Aorta (tissue), 5 donors: Measurements from ENCODE around the gene MTFP1. TPM values are rescaled to one million over a fixed set of nuclear protein-coding genes. Genes with fewer than 3 reads are reported as not detected.

Experiments used
- ATAC-seq: fragments of 200-7000 bp; cut with Tn5 transposase; one replicate; pipeline ENCODE4 v1.9.1; 2022; ENCODE audit warnings: moderate library complexity; ENCODE audit not compliant: low FRiP score
- DNase-seq, 2 donors: peaks; one replicate each; pipeline ENCODE4 v3.0.0-alpha.2; 2020
- H3K27ac ChIP-seq, 2 donors: one replicate each; pipeline ENCODE4 v1.5.1; 2013; ENCODE audit warnings: low read length in 2 of 2, mild to moderate bottlenecking in 2 of 2, moderate library complexity in 2 of 2, control low read depth in 1 of 2, inconsistent platforms in 1 of 2, low read depth in 1 of 2
- H3K27me3 ChIP-seq, 2 donors: one replicate each; pipeline ENCODE4 v1.6.1; 2013; ENCODE audit warnings: control low read depth in 1 of 2, low read length in 1 of 2, mild to moderate bottlenecking in 1 of 2, moderate library complexity in 1 of 2; ENCODE audit not compliant: insufficient read depth in 2 of 2, control insufficient read depth in 1 of 2
- H3K36me3 ChIP-seq, 2 donors: one replicate each; pipeline ENCODE4 v1.6.1; 2013; ENCODE audit warnings: control low read depth in 1 of 2, low read length in 1 of 2, mild to moderate bottlenecking in 1 of 2; ENCODE audit not compliant: insufficient read depth in 2 of 2, control insufficient read depth in 1 of 2
- H3K4me1 ChIP-seq, 2 donors: one replicate each; pipeline ENCODE4 v1.6.1; 2013; ENCODE audit warnings: low read length in 2 of 2, control low read depth in 1 of 2, mild to moderate bottlenecking in 1 of 2, moderate library complexity in 1 of 2; ENCODE audit not compliant: insufficient read depth in 2 of 2, control insufficient read depth in 1 of 2
- H3K4me3 ChIP-seq, 2 donors: one replicate each; pipeline ENCODE4 v1.5.1; 2013; ENCODE audit warnings: low read length in 2 of 2, control low read depth in 1 of 2, mild to moderate bottlenecking in 1 of 2
- H3K9me3 ChIP-seq: one replicate; pipeline ENCODE4 v1.6.1; 2013; ENCODE audit warnings: mild to moderate bottlenecking, low read length; ENCODE audit not compliant: control insufficient read depth
- WGBS, 2 donors: extraction: QIAGEN DNeasy Blood & Tissue Kit; methylation state at CpG; one replicate each; pipeline ENCODE4 v1.1.7; 2013; 5-methylcytosine and 5-hydroxymethylcytosine counted together
- intact Hi-C, 2 donors: fragments of 100-400 bp; cut with DNase I; formaldehyde crosslinking; loops; one replicate each; pipeline versions ENCODE4 v1.14.2 to v1.15.0; 2022
- polyA plus RNA-seq, 2 donors: library from polyadenylated mRNA; stranded (reverse); fragments of 200-250 nt; gene quantifications; one replicate each; pipeline ENCODE4 v1.2.3, GENCODE V29; 2013
- total RNA-seq, 2 donors: library from RNA; stranded (reverse); fragmentation: NEBNext Ultra II Directional; extraction: Animal tissue kit (Norgen Biotek cat#: 25700); gene quantifications; one replicate each; pipeline ENCODE4 v1.2.1, GENCODE V29; 2021
- donor health status: healthy with polysubstance abuse.
- donor health status: Bipolar disorder and iron deficiency.
- donor health status: DM: no; HTN: no; CAD: no.
- donor health status: DM: no; HTN: no; CAD: no.
- donor health status: DM: yes; HTN: yes; CAD: no.

MTFP1 gene
- total and polyA plus RNA-seq, 4 donors = 4.0 to 6.8 (median 4.3) TPM

GRCh38 chr22:30471616-30472318, 46.2 kb downstream of the MTFP1 start, which contains the start of gene SEC14L3:
SEC14L3 (minus strand) TSS chr22:30472017; CDS start chr22:30471958, 59 bp downstream.
- Histone ChIP-seq H3K27me3 (peaks cover 0 to 2% of the 10 kb centered on the region in 2 donors), H3K4me3 (no peak within 1 kb of the TSS), H3K4me1 (no peaks in the 10 kb centered on the region), H3K27ac (no peak within 1 kb of the TSS), H3K9me3 (no peaks in the 10 kb centered on the region), H3K36me3 (no peaks in the 10 kb centered on the region)
- ATAC-seq = no peak
- intact Hi-C loops = loop anchor here in 1 of 2 donors (2.0 kb wide), 1 partner anchor 25 kb away; no protein-coding TSS in a partner anchor
- no peak for DNase-seq
- WGBS, 2 donors = 58% methylated on average over 13 of the region's 13 CpGs

GRCh38 chr22:30472994-30473720, 47.6 kb downstream of the MTFP1 start:
- no peak for DNase-seq
- no peaks in the 10 kb centered on the region for H3K4me1 ChIP-seq
- H3K27me3 ChIP-seq = peaks cover 0 to 2% of the 10 kb centered on the region in 2 donors
- ATAC-seq = no peak
- intact Hi-C loops = loop anchor here in 1 of 2 donors (2.0 kb wide), 1 partner anchor 24 kb away; no protein-coding TSS in a partner anchor
- WGBS, 2 donors = 66 to 68% methylated on average over 4 of the region's 4 CpGs
- H3K36me3 ChIP-seq = no peaks in the 10 kb centered on the region
- H3K27ac ChIP-seq = no peak overlapping the region
- no peaks in the 10 kb centered on the region for H3K9me3 ChIP-seq
- H3K4me3 ChIP-seq = no peak overlapping the region

- no peaks in the 10 kb centered on the region for H3K9me3 ChIP-seq
- H3K4me3 ChIP-seq = no peak overlapping the region
- intact Hi-C loops = no loop called here
- H3K4me1 ChIP-seq = no peaks in the 10 kb centered on the region
- ATAC-seq = no peak
- WGBS, 2 donors = 90 to 98% methylated on average over 4 of the region's 4 CpGs
- H3K27ac ChIP-seq = no peak overlapping the region
- H3K36me3 ChIP-seq = no peaks in the 10 kb centered on the region
- DNase-seq = no peak
- peaks cover 0 to 2% of the 10 kb centered on the region in 2 donors for H3K27me3 ChIP-seq
These were observed 48.6 kb downstream of the MTFP1 start for GRCh38 chr22:30474121-30474520.

GRCh38 chr22:30474683-30475424, 49.3 kb downstream of the MTFP1 start:
- H3K4me3 ChIP-seq = no peak overlapping the region
- no peak overlapping the region for H3K27ac ChIP-seq
- H3K9me3 ChIP-seq = no peaks in the 10 kb centered on the region
- ATAC-seq (no peak), DNase-seq (no peak)
- WGBS, 2 donors = 51 to 53% methylated on average over 6 of the region's 6 CpGs
- no peaks in the 10 kb centered on the region for H3K36me3 ChIP-seq
- no peaks in the 10 kb centered on the region for H3K4me1 ChIP-seq
- peaks cover 0 to 2% of the 10 kb centered on the region in 2 donors for H3K27me3 ChIP-seq
- intact Hi-C loops = no loop called here

Other genes with a start within 250 kb of the MTFP1 start
- gene LIF, start 179.0 kb upstream of the MTFP1 start, total RNA-seq = 1 to 10 TPM; 4.5 to 6.6 TPM
- 1 to 10 TPM; 1.3 to 2.3 TPM for gene LIF, start 179.0 kb upstream of the MTFP1 start, polyA plus RNA-seq
- 1 to 10 TPM; 1.4 to 3.9 TPM for gene OSM, start 158.9 kb upstream of the MTFP1 start, total RNA-seq
- gene OSM, start 158.9 kb upstream of the MTFP1 start, polyA plus RNA-seq = 1 to 10 TPM; 1.4 to 1.6 TPM
- 10 to 100 TPM; 13.5 to 14.0 TPM for gene CASTOR1, start 136.3 kb upstream of the MTFP1 start, total RNA-seq
- 10 to 100 TPM in 1 of 2 donors, 1 to 10 TPM in 1; 4.0 to 13.4 TPM for gene CASTOR1, start 136.3 kb upstream of the MTFP1 start, polyA plus RNA-seq
- 10 to 100 TPM; 32.9 to 45.5 TPM for gene TBC1D10A, start 98.8 kb upstream of the MTFP1 start, total RNA-seq
- 10 to 100 TPM; 16.7 to 22.1 TPM for gene TBC1D10A, start 98.8 kb upstream of the MTFP1 start, polyA plus RNA-seq
- 100 to 1,000 TPM; 112 to 116 TPM for gene SF3A1, start 68.9 kb upstream of the MTFP1 start, total RNA-seq
- gene SF3A1, start 68.9 kb upstream of the MTFP1 start, polyA plus RNA-seq = 10 to 100 TPM; 13.6 to 23.8 TPM
- 1 to 10 TPM in 1 of 2 donors, under 1 TPM in 1; 0.87 to 2.4 TPM for gene CCDC157, start 68.8 kb upstream of the MTFP1 start, total RNA-seq
- 1 to 10 TPM; 1.0 to 3.6 TPM for gene CCDC157, start 68.8 kb upstream of the MTFP1 start, polyA plus RNA-seq
- gene RNF215, start 38.4 kb upstream of the MTFP1 start, total RNA-seq = 10 to 100 TPM; 15.6 to 20.9 TPM
- 10 to 100 TPM in 1 of 2 donors, 1 to 10 TPM in 1; 4.5 to 22.6 TPM for gene RNF215, start 38.4 kb upstream of the MTFP1 start, polyA plus RNA-seq
- 10 to 100 TPM; 11.8 to 14.7 TPM for gene SEC14L2, start 28.8 kb upstream of the MTFP1 start, total RNA-seq
- 10 to 100 TPM; 12.6 to 13.3 TPM for gene SEC14L2, start 28.8 kb upstream of the MTFP1 start, polyA plus RNA-seq
- gene SEC14L3, start 46.2 kb downstream of the MTFP1 start, total RNA-seq = not detected
- gene SEC14L3, start 46.2 kb downstream of the MTFP1 start, polyA plus RNA-seq = not detected
- not detected for gene SEC14L4, start 79.9 kb downstream of the MTFP1 start, total RNA-seq
- not detected for gene SEC14L4, start 79.9 kb downstream of the MTFP1 start, polyA plus RNA-seq
- gene SEC14L6, start 121.0 kb downstream of the MTFP1 start, total RNA-seq = 1 to 10 TPM in 1 of 2 donors, under 1 TPM in 1; 0.13 to 1.7 TPM
- gene SEC14L6, start 121.0 kb downstream of the MTFP1 start, polyA plus RNA-seq = 1 to 10 TPM in 1 of 2 donors, under 1 TPM in 1; 0.75 to 2.2 TPM
- 1 to 10 TPM; 1.2 to 2.0 TPM for gene GAL3ST1, start 148.9 kb downstream of the MTFP1 start, total RNA-seq
- 1 to 10 TPM; 3.2 to 9.3 TPM for gene GAL3ST1, start 148.9 kb downstream of the MTFP1 start, polyA plus RNA-seq
- gene PES1, start 166.1 kb downstream of the MTFP1 start, total RNA-seq = 10 to 100 TPM; 36.5 to 42.4 TPM
- gene PES1, start 166.1 kb downstream of the MTFP1 start, polyA plus RNA-seq = 10 to 100 TPM; 31.7 to 52.3 TPM
- 10 to 100 TPM; 30.8 to 31.3 TPM for gene TCN2, start 181.4 kb downstream of the MTFP1 start, total RNA-seq
- gene TCN2, start 181.4 kb downstream of the MTFP1 start, polyA plus RNA-seq = 10 to 100 TPM in 1 of 2 donors, 1 to 10 TPM in 1; 6.3 to 18.4 TPM
- 1 to 10 TPM; 5.0 to 6.2 TPM for gene SLC35E4, start 210.0 kb downstream of the MTFP1 start, total RNA-seq
- gene SLC35E4, start 210.0 kb downstream of the MTFP1 start, polyA plus RNA-seq = 1 to 10 TPM; 2.1 to 2.4 TPM
- 10 to 100 TPM in 1 of 2 donors, 1 to 10 TPM in 1; 8.7 to 11.3 TPM for gene DUSP18, start 242.1 kb downstream of the MTFP1 start, total RNA-seq
- gene DUSP18, start 242.1 kb downstream of the MTFP1 start, polyA plus RNA-seq = 1 to 10 TPM; 1.6 to 4.2 TPM